H1 (cell line): ENCODE results near the gene YBX2. TPM values are rescaled to one million over a fixed set of nuclear protein-coding genes. Genes with fewer than 3 reads are reported as not detected.

ENCODE experiments used
- CTCF ChIA-PET: fragments of 300-600 bp; sonication (Branson Sonifier 250); formaldehyde crosslinking; loops from one replicate; lab custom pipeline; 2021; ENCODE audit not compliant: partially characterized antibody; lab: Charles Lee
- POLR2A ChIA-PET: fragments of 300-600 bp; sonication (Branson Sonifier 250); formaldehyde crosslinking; loops from one replicate; lab custom pipeline; 2021; ENCODE audit warnings: inconsistent platforms; ENCODE audit not compliant: partially characterized antibody; lab: Charles Lee
- DNase-seq, 2 experiments: peaks; one replicate each; pipeline versions ENCODE4 v3.0.0 to v3.0.0-alpha.2; 2010 to 2022; ENCODE audit warnings: low spot score in 2 of 2, low read depth in 1 of 2, mixed read lengths in 1 of 2
- FAIRE-seq: peaks from 2 replicates; lab custom pipeline; 2011; peaks lifted over from hg19 to GRCh38; lab: Jason Lieb, UNC
- H2AFZ ChIP-seq: 2 replicates; pipeline ENCODE4 v1.8.1; 2012; ENCODE audit warnings: low read length, inconsistent platforms
- H2AK5ac ChIP-seq: 2 replicates; pipeline ENCODE4 v1.6.1; 2013; ENCODE audit warnings: low read depth, low read length
- H2BK120ac ChIP-seq: replicated peaks from 2 replicates; pipeline ENCODE3; 2013; ENCODE audit warnings: low read depth, low read length, inconsistent platforms
- H2BK12ac ChIP-seq: 2 replicates; pipeline ENCODE4 v1.6.1; 2013; ENCODE audit warnings: low read depth, low read length
- H2BK15ac ChIP-seq: 2 replicates; pipeline ENCODE4 v1.6.1; 2013; ENCODE audit warnings: low read length
- H2BK20ac ChIP-seq: 2 replicates; pipeline ENCODE4 v1.6.1; 2013; ENCODE audit warnings: low read length
- H2BK5ac ChIP-seq: 2 replicates; pipeline ENCODE4 v1.6.1; 2013; ENCODE audit warnings: low read depth, low read length
- H3K14ac ChIP-seq: 2 replicates; pipeline ENCODE4 v1.6.1; 2013; ENCODE audit warnings: inconsistent platforms; ENCODE audit not compliant: insufficient read length
- H3K18ac ChIP-seq: 2 replicates; pipeline ENCODE4 v1.6.1; 2013; ENCODE audit warnings: low read length; ENCODE audit errors: extremely low read depth
- H3K23ac ChIP-seq: 2 replicates; pipeline ENCODE4 v1.6.1; 2013; ENCODE audit warnings: inconsistent platforms; ENCODE audit not compliant: insufficient read length
- H3K23me2 ChIP-seq: 2 replicates; pipeline ENCODE4 v1.6.1; 2013; ENCODE audit warnings: low read depth, low read length
- H3K27ac ChIP-seq: 2 replicates; pipeline ENCODE4 v1.6.1; 2011; ENCODE audit warnings: low read depth, low read length, inconsistent platforms
- H3K27me3 ChIP-seq, 4 experiments: replicated peaks in 1 of 4; 1 replicate in 1 of 4; 2 replicates in 3 of 4; pipeline versions ENCODE4 v1.6.1 to v1.8.1; 2011 to 2013; ENCODE audit warnings: low read length in 3 of 4, mild to moderate bottlenecking in 3 of 4, inconsistent platforms in 2 of 4, mixed read lengths in 2 of 4, moderate library complexity in 1 of 4; ENCODE audit not compliant: control insufficient read depth in 3 of 4, insufficient read depth in 3 of 4; ENCODE audit errors: extremely low read depth in 1 of 4
- H3K36me3 ChIP-seq, 4 experiments: 2 replicates each; pipeline versions ENCODE4 v1.6.1 to v1.8.1; 2011 to 2013; ENCODE audit warnings: mild to moderate bottlenecking in 4 of 4, low read length in 3 of 4, moderate library complexity in 2 of 4, control low read depth in 1 of 4, inconsistent platforms in 1 of 4; ENCODE audit not compliant: insufficient read depth in 4 of 4, control insufficient read depth in 2 of 4
- H3K4ac ChIP-seq: replicated peaks from 2 replicates; pipeline ENCODE3; 2013; ENCODE audit warnings: low read length, low read depth, mixed read lengths, inconsistent platforms; ENCODE audit not compliant: insufficient read length
- H3K4me1 ChIP-seq, 4 experiments: replicated peaks in 1 of 4; 1 replicate in 1 of 4; 2 replicates in 3 of 4; pipeline versions ENCODE4 v1.6.1 to v1.8.1; 2011 to 2013; ENCODE audit warnings: low read length in 3 of 4, inconsistent platforms in 2 of 4, mixed read lengths in 1 of 4; ENCODE audit not compliant: insufficient read depth in 4 of 4, control insufficient read depth in 3 of 4
- H3K4me2 ChIP-seq, 2 experiments: 2 replicates each; pipeline versions ENCODE4 v1.6.1 to v1.8.1; 2011 to 2013; ENCODE audit warnings: low read depth in 2 of 2, low read length in 2 of 2, control low read depth in 1 of 2, inconsistent platforms in 1 of 2, mild to moderate bottlenecking in 1 of 2; ENCODE audit not compliant: insufficient read depth in 1 of 2
- H3K4me3 ChIP-seq, 4 experiments: fragments of 200-600, 300-600 bp in 1 of 4; sonication (generic), shearing (Covaris generic), sonication (Bioruptor Twin) in 1 of 4; 2 replicates each; pipeline versions ENCODE4 v1.5.1 to v1.8.1; 2011 to 2016; ENCODE audit warnings: low read length in 4 of 4, low read depth in 3 of 4, control low read depth in 2 of 4, inconsistent platforms in 2 of 4, mild to moderate bottlenecking in 2 of 4, mixed read lengths in 1 of 4, moderate library complexity in 1 of 4; ENCODE audit not compliant: insufficient read depth in 2 of 4; ENCODE audit errors: extremely low read depth in 1 of 4
- H3K56ac ChIP-seq: replicated peaks from 2 replicates; pipeline ENCODE3; 2013; ENCODE audit warnings: low read depth, mild to moderate bottlenecking, mixed read lengths, low read length, inconsistent platforms; ENCODE audit not compliant: insufficient read length
- H3K79me1 ChIP-seq: 2 replicates; pipeline ENCODE4 v1.6.1; 2013; ENCODE audit warnings: low read depth, low read length, control low read depth
- H3K79me2 ChIP-seq, 2 experiments: 2 replicates each; pipeline versions ENCODE4 v1.6.1 to v1.8.1; 2012 to 2013; ENCODE audit warnings: low read length in 2 of 2, mild to moderate bottlenecking in 2 of 2, inconsistent platforms in 1 of 2; ENCODE audit not compliant: insufficient read depth in 2 of 2, control insufficient read depth in 1 of 2
- H3K9ac ChIP-seq, 4 experiments: replicated peaks in 1 of 4; 1 replicate in 1 of 4; 2 replicates in 3 of 4; pipeline versions ENCODE4 v1.6.1 to v1.8.1; 2011 to 2013; ENCODE audit warnings: low read depth in 3 of 4, low read length in 3 of 4, control low read depth in 2 of 4, mild to moderate bottlenecking in 2 of 4, moderate library complexity in 2 of 4, inconsistent platforms in 1 of 4; ENCODE audit errors: extremely low read depth in 1 of 4
- H3K9me3 ChIP-seq, 2 experiments: 2 replicates each; pipeline versions ENCODE4 v1.6.1 to v1.8.1; 2012 to 2013; ENCODE audit warnings: mild to moderate bottlenecking in 2 of 2, moderate library complexity in 2 of 2, control low read depth in 1 of 2, inconsistent platforms in 1 of 2, low read depth in 1 of 2, low read length in 1 of 2, mixed read lengths in 1 of 2; ENCODE audit not compliant: insufficient read depth in 2 of 2
- H4K20me1 ChIP-seq, 2 experiments: replicated peaks in 1 of 2; 2 replicates each; pipeline versions ENCODE3 to v1.8.1; 2011 to 2013; ENCODE audit warnings: inconsistent platforms in 2 of 2, low read length in 2 of 2, mild to moderate bottlenecking in 1 of 2; ENCODE audit not compliant: insufficient read depth in 2 of 2, control insufficient read depth in 1 of 2
- H4K5ac ChIP-seq: 2 replicates; pipeline ENCODE4 v1.6.1; 2013; ENCODE audit warnings: low read length, low read depth, mixed read lengths, inconsistent platforms; ENCODE audit not compliant: insufficient read length
- H4K8ac ChIP-seq: 2 replicates; pipeline ENCODE4 v1.8.0; 2013; ENCODE audit warnings: mild to moderate bottlenecking, moderate library complexity, low read length, inconsistent platforms; ENCODE audit not compliant: insufficient read depth; ENCODE audit errors: extremely low read depth
- H4K91ac ChIP-seq: replicated peaks from 2 replicates; pipeline ENCODE3; 2013; ENCODE audit warnings: low read length, mixed read lengths, inconsistent platforms; ENCODE audit not compliant: insufficient read length
- ATF2 ChIP-seq: IDR thresholded peaks from 2 replicates; pipeline ENCODE4 v1.6.1; 2012; ENCODE audit warnings: low read length, inconsistent platforms
- CTBP2 ChIP-seq: IDR thresholded peaks from 2 replicates; pipeline ENCODE4 v1.7.0; 2011; ENCODE audit warnings: borderline replicate concordance, mild to moderate bottlenecking, moderate library complexity, mixed read lengths, low read length; ENCODE audit not compliant: insufficient read depth, insufficient read length
- GABPA ChIP-seq: IDR thresholded peaks from 2 replicates; pipeline ENCODE4 v1.6.1; 2011; ENCODE audit warnings: mild to moderate bottlenecking, low read length, moderate library complexity, borderline replicate concordance; ENCODE audit not compliant: insufficient read depth
- JUN ChIP-seq: IDR thresholded peaks from 2 replicates; pipeline ENCODE4 v1.6.1; 2011; ENCODE audit warnings: low read depth, mild to moderate bottlenecking, improper control_type of control experiment, low read length
- KDM1A ChIP-seq: fragments of 200-600, 300-600 bp; sonication (generic); IDR thresholded peaks from 2 replicates; pipeline ENCODE4 v1.7.1; 2016; ENCODE audit warnings: mild to moderate bottlenecking, low read length, borderline replicate concordance
- MAFK ChIP-seq: IDR thresholded peaks from 2 replicates; pipeline ENCODE4 v1.6.1; 2012; ENCODE audit warnings: low read depth, mild to moderate bottlenecking, improper control_type of control experiment, low read length
- POLR2A ChIP-seq, 2 experiments: IDR thresholded peaks; 1 replicate in 1 of 2; 2 replicates in 1 of 2; pipeline ENCODE4 v1.6.1; 2011; ENCODE audit warnings: low read depth in 2 of 2, low read length in 2 of 2, mild to moderate bottlenecking in 2 of 2; ENCODE audit errors: control extremely low read depth in 1 of 2
- POLR2AphosphoS5 ChIP-seq: IDR thresholded peaks from 2 replicates; pipeline ENCODE4 v1.6.1; 2011; ENCODE audit warnings: low read depth, low read length
- SAP30 ChIP-seq: fragments of 300-600 bp; sonication (generic); IDR thresholded peaks from 2 replicates; pipeline ENCODE4 v1.7.1; 2012; ENCODE audit warnings: low read length, moderate library complexity, mild to moderate bottlenecking, inconsistent platforms; ENCODE audit not compliant: insufficient read depth, insufficient replicate concordance
- SIRT6 ChIP-seq: IDR thresholded peaks from one replicate; pipeline ENCODE4 v1.7.1; 2012; ENCODE audit warnings: low read length, inconsistent platforms
- SP4 ChIP-seq: IDR thresholded peaks from 2 replicates; pipeline ENCODE4 v1.6.1; 2012; ENCODE audit warnings: low read length, inconsistent platforms
- WGBS, 2 experiments: shearing (Covaris generic) in 1 of 2; methylation state at CpG; one replicate each; pipeline versions ENCODE4 v1.1.6 to v1.1.7; 2013 to 2015; ENCODE audit warnings: low lambda C conversion rate in 2 of 2, mixed read lengths in 2 of 2, inconsistent platforms in 1 of 2, low coverage in 1 of 2, missing lambda C conversion rate in 1 of 2; ENCODE audit not compliant: insufficient replicate concordance in 2 of 2, insufficient coverage in 1 of 2, insufficient read length in 1 of 2; ENCODE audit errors: extremely low coverage in 1 of 2, missing lambda C conversion rate in 1 of 2; 5-methylcytosine and 5-hydroxymethylcytosine counted together
- polyA plus RNA-seq, 7 experiments: library from polyadenylated mRNA; depleted of rRNA in 3 of 7; stranded (reverse) in 5 of 7; unstranded in 2 of 7; fragments of >200 nt in 5 of 7; fragments of 200-250 nt in 2 of 7; gene quantifications; 1 replicate in 5 of 7; 2 replicates in 1 of 7; 4 replicates in 1 of 7; pipeline versions ENCODE4 v1.2.1 to v1.2.3, GENCODE V29; 2011 to 2013; ENCODE audit warnings: missing spikeins in 2 of 7, mixed read lengths in 2 of 7
- total RNA-seq: library from RNA; stranded (reverse); fragmentation: NEBNext Ultra II Directional; extraction: Animal tissue kit (Norgen Biotek cat#: 25700); gene quantifications from 2 replicates; pipeline ENCODE4 v1.2.1, GENCODE V29; 2021

The YBX2 gene
- total and polyA plus RNA-seq, 2 of the 8 experiments (the other 6 are each of a cell fraction or from before 2014, with no cell fraction given) = 19.2 to 30.5 TPM

GRCh38 chr17:7259555-7259889 is 34.9 kb downstream of the YBX2 start:
- Histone ChIP-seq H3K9ac (no peak overlapping the region), H3K36me3 (peaks cover 2 to 36% (median 17%) of the 10 kb centered on the region in 4 experiments), H3K27me3 (no peaks in the 10 kb centered on the region), H3K14ac (no peak overlapping the region), H3K79me1 (peaks cover 9% of the 10 kb centered on the region), H4K20me1 (peaks cover 6 to 12% of the 10 kb centered on the region in 2 experiments), H3K27ac (no peak overlapping the region), H3K79me2 (peaks cover 0 to 31% of the 10 kb centered on the region in 2 experiments; a peak in 2 of 4 replicates), H4K8ac (no peak overlapping the region), H3K4ac (no peak overlapping the region), H3K56ac (no peak overlapping the region), H2AFZ (no peak overlapping the region), H2BK5ac (no peak overlapping the region; the same call in 1 of the 2 replicates), H4K91ac (no peak overlapping the region), H4K5ac (no peak overlapping the region), H2BK12ac (peak overlapping the region; percentile 75; the same call in 1 of the 2 replicates), H3K23me2 (peaks cover 13% of the 10 kb centered on the region), H3K9me3 (no peaks in the 10 kb centered on the region), H2AK5ac (peak overlapping the region; percentile 65; the same call in 1 of the 2 replicates), H2BK15ac (no peak overlapping the region), H3K4me2 (peak overlapping the region in 1 of 2 experiments; percentile 91; a peak in 1 of 4 replicates), H2BK20ac (no peak overlapping the region), H3K4me3 (no peak overlapping the region), H3K18ac (no peak overlapping the region), H3K23ac (no peak overlapping the region), H3K4me1 (peaks cover 4 to 13% (median 6%) of the 10 kb centered on the region in 4 experiments; a peak in 6 of 7 replicates), H2BK120ac (no peak overlapping the region)
- no peak for DNase-seq
- no peak for FAIRE-seq
- ChIA-PET POLR2A (interaction anchor here (0.6 to 13.7 kb wide), 17 partner anchors 8 to 774 kb away, joined by 3 to 161 read pairs (median 8); partner anchors contain the start of genes ACADVL, ACAP1, CTDNEP1 and DLG4), CTCF (interaction anchor here (1.0 to 1.3 kb wide), 2 partner anchors 21 to 54 kb away, joined by 4 to 5 read pairs; no protein-coding TSS in a partner anchor)
- 97% methylated on average over 6 of the region's 6 CpGs; no CpG with 5 or more reads in 1 of the 2 experiments for WGBS, 2 experiments
- TF ChIP-seq ATF2 = no peak
- TF ChIP-seq POLR2AphosphoS5 = 0 out of 2 replicates have a peak, but pooled peaks have one; percentile 13
- TF ChIP-seq SP4 = no peak
- TF ChIP-seq MAFK = no peak
- TF ChIP-seq JUN = no peak
- no peak for TF ChIP-seq SAP30
- peak in 1 of 2 experiments; percentile 68; a peak in 1 of 3 replicates for TF ChIP-seq POLR2A (IDR thresholded peaks at IDR 0.05; ENCODE audit: control extremely low read depth in 1 of 2, low read depth in 2 of 2, low read length in 2 of 2)
- no peak for TF ChIP-seq GABPA
- no peak for TF ChIP-seq CTBP2
- no peak for TF ChIP-seq KDM1A
- no peak for TF ChIP-seq SIRT6
